M059J (cell line): Measurements from ENCODE around the gene LIN37. TPM values are rescaled to one million over a fixed set of nuclear protein-coding genes. Genes with fewer than 3 reads are reported as not detected.
"Not testable (repeated sequence)": the region's sequence is repeated elsewhere in the genome, so short reads cannot be mapped to it uniquely, and the experiment has no call there.

Source experiments
- DNase-seq: peaks from one replicate; pipeline ENCODE4 v3.0.0-alpha.2; 2012; ENCODE audit warnings: low read depth
- total RNA-seq: library from RNA; depleted of rRNA; stranded (reverse); fragments of >200 nt; shearing (Covaris generic); gene quantifications from 2 replicates; pipeline ENCODE4 v1.2.3, GENCODE V29; 2014

LIN37 gene
- total RNA-seq, 1 experiment from 2014 or later = 12.2 TPM

DNA sequence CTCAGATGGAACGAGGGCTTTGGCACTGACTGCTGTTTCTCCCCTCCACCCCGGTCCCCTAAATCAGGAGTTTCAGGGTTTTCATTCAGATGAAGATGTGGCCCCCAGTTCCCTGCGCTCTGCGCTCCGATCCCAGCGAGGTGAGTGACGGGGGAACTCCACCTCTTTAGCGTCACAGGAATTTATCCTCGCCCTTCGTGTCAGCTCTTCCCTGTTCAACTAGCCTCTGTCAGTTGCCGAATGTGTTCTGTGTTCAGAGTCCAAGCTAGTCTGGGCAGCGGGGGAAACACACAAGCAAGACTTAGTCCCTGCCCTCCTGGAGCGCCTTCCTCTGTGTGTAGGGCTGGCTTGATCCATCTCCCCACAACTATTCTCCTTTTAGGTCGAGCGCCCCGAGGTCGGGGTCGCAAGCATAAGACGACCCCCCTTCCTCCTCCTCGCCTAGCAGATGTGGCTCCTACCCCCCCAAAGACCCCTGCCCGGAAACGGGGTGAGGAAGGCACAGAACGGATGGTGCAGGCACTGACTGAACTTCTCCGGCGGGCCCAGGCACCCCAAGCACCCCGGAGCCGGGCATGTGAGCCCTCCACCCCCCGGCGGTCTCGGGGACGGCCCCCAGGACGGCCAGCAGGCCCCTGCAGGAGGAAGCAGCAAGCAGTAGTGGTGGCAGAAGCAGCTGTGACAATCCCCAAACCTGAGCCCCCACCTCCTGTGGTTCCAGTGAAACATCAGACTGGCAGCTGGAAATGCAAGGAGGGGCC lies 28.8 kb upstream of the LIN37 start:
- DNase-seq = no peak

DNA sequence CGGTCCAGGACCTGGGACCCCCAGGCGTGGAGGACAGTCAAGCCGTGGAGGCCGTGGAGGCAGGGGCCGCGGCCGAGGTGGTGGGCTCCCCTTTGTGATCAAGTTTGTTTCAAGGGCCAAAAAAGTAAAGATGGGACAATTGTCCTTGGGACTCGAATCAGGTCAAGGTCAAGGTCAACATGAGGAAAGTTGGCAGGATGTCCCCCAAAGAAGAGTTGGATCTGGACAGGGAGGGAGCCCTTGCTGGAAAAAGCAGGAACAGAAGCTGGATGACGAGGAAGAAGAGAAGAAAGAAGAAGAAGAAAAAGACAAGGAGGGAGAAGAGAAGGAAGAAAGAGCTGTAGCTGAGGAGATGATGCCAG lies 28.2 kb upstream of the LIN37 start:
- DNase-seq = no peak

DNA sequence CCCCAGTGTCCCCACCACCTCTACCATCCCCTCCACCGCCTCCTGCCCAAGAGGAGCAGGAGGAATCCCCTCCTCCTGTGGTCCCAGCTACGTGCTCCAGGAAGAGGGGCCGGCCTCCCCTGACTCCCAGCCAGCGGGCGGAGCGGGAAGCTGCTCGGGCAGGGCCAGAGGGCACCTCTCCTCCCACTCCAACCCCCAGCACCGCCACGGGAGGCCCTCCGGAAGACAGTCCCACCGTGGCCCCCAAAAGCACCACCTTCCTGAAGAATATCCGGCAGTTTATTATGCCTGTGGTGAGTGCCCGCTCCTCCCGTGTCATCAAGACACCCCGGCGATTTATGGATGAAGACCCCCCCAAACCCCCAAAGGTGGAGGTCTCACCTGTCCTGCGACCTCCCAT lies 27.7 kb upstream of the LIN37 start:
- DNase-seq = no peak

DNA sequence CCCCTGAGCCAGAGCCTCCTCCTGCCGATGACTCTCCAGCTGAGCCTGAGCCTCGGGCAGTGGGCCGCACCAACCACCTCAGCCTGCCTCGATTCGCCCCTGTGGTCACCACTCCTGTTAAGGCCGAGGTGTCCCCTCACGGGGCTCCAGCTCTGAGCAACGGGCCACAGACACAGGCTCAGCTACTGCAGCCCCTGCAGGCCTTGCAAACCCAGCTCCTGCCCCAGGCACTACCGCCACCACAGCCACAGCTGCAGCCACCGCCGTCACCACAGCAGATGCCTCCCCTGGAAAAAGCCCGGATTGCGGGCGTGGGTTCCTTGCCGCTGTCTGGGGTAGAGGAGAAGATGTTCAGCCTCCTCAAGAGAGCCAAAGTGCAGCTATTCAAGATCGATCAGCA lies 27.0 kb upstream of the LIN37 start:
- no peak for DNase-seq

DNA sequence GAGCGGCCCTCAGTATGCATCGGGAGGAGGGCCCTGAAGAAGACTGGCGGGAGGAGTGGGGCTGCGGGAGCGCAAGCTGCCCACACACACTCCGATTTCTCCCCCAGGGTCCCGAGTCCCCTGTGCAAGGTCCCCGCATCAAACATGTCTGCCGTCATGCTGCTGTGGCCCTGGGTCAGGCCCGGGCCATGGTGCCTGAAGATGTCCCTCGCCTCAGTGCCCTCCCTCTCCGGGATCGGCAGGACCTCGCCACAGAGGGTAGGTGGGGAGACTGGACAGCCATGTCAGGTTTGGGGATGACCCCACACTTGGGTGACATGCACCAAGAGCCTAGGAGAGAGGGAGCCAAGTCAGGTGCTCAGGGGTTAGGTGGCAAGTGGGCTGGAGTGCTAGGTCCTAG lies 25.9 kb upstream of the LIN37 start:
- no peak for DNase-seq

DNA sequence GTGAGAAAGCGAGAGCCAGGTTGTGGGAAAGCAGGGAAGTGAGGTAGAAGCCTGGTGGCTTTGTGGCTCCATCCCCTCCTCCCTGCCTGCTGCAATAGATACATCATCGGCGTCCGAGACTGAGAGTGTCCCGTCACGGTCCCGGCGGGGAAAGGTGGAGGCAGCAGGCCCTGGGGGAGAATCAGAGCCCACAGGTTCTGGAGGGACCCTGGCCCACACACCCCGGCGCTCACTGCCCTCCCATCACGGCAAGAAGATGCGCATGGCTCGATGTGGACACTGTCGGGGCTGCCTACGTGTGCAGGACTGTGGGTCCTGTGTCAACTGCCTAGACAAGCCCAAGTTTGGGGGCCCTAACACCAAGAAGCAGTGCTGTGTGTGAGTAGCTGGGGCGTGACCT lies 25.5 kb upstream of the LIN37 start:
- no peak for DNase-seq

DNA sequence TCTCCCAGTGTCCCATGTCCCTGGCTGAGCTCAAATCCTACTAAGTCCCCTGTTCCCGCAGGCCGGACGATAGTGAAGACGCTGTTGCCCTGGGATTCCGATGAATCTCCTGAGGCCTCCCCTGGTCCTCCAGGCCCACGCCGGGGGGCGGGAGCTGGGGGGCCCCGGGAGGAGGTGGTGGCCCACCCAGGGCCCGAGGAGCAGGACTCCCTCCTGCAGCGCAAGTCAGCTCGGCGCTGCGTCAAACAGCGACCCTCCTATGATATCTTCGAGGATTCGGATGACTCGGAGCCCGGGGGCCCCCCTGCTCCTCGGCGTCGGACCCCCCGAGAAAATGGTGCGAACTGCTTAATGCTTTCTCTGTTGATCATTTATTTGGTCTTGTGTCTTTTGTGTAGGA lies 24.7 kb upstream of the LIN37 start:
- no peak for DNase-seq

DNA sequence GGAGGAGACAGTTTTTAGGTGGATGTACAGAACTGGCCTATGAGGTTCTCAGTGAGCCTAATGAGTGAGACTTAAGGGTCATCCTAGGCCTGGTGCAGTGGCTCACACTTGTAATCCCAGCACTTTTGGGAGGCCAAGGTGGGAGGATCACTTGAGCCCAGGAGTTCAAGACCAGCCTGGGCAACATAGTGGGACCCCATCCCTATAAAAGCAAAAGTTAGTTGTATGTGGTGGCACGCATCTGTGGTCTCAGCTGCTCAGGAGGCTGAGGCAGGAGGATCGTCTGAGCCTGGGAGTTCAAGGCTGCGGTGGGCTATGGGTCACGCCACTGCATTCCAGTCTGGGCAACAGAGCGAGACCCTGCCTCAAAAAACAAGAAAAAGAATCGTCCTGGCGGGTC lies 24.2 kb upstream of the LIN37 start:
- not testable (repeated sequence) for DNase-seq

DNA sequence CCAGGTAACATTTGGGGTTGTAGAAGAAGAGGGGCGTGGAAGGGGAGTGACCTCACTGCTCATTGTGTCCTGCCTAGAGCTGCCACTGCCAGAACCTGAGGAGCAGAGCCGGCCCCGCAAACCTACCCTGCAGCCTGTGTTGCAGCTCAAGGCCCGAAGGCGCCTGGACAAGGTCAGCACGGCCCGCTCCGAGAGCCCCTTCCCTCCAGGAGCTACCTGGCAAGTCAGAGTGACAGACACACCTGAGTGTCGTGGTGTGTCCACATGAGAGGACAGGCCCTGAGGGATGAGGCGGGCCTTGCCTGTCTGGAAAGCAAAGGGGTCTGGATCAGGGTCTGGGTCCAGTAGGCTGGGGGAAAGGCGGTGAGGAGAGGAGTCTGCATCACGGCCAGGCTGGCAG lies 23.8 kb upstream of the LIN37 start:
- DNase-seq = no peak

DNA sequence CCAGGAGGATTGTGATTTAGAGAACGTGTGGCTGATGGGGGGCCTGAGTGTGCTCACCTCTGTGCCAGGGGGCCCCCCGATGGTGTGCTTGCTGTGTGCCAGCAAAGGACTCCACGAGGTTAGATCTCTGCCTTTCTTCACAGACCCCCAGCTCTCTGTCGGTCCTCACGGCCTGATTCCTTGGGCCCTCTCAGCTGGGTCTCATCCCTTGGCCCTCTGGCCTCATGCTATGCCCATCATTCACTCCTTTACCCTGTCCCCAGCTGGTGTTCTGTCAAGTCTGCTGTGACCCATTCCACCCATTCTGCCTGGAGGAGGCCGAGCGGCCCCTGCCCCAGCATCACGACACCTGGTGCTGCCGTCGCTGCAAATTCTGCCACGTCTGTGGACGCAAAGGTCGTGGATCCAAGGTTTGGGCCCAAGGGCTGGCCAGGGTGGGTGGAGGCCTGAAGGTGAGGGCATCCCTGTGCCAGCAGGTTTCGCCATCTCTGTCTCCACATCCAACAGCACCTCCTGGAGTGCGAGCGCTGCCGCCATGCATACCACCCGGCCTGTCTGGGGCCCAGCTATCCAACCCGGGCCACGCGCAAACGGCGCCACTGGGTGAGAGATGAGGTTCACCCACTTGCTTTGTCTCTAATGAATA lies 23.0 kb upstream of the LIN37 start:
- DNase-seq = no peak

DNA sequence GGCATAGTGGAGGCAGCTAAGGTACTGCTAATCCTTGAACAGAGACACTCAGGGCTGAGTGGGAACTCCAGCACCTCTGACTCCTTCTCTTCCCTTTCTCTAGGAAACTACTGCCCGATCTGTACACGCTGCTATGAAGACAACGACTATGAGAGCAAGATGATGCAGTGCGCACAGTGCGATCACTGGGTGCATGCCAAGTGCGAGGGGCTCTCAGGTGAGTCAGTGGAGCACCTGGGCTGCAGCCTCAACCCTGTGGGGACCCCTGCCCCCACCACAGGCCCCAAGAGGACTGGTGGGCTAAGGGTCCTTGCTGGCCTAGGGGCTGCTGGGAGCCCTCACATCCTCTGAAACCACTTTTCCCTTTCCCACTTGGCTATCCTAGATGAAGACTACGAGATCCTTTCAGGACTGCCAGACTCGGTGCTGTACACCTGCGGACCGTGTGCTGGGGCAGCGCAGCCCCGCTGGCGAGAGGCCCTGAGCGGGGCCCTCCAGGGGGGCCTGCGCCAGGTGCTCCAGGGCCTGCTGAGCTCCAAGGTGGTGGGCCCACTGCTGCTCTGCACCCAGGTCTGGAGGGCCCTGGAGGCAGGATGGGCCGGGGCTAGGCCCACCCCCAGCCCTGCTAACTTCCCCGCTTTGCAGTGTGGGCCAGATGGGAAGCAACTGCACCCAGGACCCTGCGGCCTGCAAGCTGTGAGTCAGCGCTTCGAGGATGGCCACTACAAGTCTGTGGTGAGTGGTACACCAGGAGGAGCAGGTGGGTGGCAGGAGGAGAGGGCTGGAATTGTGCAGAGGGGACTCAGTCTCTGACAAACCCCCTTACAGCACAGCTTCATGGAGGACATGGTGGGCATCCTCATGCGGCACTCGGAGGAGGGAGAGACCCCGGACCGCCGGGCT lies 21.1 kb upstream of the LIN37 start:
- DNase-seq = no peak

DNA sequence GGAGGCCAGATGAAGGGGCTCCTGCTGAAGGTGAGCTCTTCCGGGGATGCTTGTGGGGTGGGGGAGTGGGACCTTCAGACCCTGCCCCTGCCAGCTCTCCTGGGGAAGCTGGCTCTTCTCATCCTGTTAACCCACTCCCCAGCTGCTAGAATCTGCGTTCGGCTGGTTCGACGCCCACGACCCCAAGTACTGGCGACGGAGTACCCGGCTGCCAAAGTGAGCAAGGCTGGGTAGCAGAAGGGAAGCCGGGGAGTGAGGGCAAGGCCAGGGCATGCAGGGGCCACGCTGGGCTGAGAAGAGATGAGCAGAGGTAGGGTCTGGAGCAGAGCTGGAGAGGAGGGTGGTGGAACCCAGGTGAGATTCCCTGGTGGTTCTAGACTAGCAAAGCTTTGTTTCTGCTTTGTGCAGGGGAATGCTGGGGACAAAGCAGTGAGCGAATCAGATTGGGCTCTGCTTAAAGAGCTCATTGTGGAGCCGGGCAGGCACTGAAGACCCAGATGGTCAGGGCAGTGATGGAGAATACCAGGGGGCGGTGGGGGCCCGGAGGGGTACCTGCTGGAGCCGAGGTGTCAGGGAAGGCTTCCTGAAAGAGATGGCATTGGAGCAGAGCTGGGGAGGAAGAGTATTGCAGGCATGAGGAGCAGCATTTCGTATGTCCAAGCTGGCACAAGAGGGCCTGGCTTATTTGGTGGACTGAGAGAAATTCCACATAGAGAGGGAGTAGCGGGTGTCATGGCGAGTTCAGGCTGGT lies 20.2 kb upstream of the LIN37 start:
- DNase-seq = no peak

DNA sequence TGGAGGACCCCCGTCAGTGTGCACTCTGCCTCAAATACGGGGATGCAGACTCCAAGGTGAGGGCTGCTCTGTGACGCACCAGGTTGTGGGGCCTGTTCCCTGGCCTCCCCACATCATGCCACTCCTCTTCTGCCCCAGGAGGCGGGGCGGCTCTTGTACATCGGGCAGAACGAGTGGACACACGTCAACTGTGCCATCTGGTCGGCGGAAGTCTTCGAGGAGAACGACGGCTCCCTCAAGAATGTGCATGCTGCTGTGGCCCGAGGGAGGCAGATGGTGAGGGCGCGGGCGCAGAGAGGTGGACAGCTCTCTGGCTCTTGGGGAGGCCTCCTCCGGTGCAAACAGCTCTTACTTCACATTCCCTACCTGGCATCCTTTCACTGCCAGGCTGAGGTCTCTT lies 19.4 kb upstream of the LIN37 start:
- DNase-seq = no peak

DNA sequence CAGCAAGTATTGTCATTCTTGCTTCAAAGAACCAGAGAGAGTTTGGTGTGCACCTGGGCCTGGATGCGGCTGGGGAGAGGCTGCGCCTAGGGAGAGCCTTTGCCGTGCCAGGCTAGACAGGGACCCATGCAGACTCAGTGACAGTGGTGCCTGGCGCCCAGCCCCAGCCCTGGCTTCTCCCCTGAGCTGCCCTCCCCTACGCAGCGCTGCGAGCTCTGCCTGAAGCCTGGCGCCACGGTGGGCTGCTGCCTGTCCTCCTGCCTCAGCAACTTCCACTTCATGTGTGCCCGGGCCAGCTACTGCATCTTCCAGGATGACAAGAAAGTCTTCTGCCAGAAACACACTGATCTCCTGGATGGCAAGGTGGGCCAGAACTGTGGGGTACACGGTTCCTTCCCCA lies 18.6 kb upstream of the LIN37 start:
- DNase-seq = no peak

DNA sequence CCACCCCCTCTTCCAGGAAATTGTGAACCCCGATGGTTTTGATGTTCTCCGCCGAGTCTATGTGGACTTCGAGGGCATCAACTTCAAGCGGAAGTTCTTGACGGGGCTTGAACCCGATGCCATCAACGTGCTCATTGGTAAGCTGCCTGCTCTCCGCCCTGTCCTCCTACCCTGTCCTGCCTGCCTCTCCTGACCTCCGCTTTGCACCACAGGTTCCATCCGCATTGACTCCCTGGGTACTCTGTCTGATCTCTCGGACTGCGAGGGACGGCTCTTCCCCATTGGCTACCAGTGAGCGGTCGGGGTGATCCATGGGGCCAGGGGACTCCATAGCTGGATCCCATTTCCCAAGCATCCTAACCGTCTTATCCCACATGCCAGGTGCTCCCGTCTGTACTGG lies 18.1 kb upstream of the LIN37 start:
- no peak for DNase-seq

DNA sequence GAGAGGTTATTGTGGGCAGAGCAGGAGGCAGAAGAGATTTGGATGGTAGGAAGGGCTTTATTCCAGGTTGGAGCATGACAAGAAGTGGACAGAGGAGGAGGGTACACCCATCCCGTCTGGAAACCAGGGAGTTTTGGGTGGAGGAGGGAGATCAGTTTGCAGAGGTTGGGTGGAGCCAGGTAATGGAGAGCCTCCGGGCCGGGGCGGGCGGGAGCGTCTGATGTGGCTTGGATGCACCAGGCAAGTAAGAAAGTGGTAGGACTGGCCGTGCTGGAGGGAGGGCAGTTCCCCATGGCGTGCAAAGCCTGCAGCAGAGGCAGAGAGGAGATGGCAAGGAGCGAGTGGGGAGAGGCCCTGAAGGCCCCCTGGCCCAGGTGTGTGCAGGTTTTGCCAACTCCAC lies 17.0 kb upstream of the LIN37 start:
- no peak for DNase-seq

DNA sequence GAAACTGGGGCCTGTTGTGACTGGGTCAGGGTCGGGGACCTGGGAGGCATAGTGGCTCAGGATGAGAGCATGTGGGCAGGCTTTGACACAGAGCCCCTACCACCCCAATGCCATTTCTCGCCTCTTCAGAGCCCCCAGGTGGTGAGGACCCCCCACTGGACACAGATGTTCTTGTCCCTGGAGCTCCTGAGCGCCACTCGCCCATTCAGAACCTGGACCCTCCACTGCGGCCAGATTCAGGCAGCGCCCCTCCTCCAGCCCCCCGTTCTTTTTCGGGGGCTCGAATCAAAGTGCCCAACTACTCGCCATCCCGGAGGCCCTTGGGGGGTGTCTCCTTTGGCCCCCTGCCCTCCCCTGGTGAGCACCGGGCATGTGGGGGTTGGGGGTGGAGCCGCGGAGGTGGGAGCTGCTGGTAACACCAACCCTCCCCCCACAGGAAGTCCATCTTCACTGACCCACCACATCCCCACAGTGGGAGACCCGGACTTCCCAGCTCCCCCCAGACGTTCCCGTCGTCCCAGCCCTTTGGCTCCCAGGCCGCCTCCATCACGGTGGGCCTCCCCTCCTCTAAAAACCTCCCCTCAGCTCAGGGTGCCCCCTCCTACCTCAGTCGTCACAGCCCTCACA lies 16.5 kb upstream of the LIN37 start:
- DNase-seq = no peak

DNA sequence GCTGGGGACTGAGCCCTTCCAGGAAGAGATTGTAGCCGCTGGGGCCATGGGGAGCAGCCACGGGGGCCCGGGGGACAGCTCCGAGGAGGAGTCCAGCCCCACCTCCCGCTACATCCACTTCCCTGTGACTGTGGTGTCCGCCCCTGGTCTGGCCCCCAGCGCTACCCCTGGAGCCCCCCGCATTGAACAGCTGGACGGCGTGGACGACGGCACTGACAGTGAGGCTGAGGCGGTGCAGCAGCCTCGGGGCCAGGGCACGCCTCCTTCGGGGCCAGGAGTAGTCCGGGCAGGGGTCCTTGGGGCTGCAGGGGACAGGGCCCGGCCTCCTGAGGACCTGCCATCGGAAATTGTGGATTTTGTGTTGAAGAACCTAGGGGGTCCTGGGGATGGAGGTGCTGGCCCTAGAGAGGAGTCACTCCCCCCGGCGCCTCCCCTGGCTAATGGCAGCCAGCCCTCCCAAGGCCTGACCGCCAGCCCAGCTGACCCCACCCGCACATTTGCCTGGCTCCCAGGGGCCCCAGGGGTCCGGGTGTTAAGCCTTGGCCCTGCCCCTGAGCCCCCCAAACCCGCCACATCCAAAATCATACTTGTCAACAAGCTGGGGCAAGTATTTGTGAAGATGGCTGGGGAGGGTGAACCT lies 15.7 kb upstream of the LIN37 start:
- no peak for DNase-seq

DNA sequence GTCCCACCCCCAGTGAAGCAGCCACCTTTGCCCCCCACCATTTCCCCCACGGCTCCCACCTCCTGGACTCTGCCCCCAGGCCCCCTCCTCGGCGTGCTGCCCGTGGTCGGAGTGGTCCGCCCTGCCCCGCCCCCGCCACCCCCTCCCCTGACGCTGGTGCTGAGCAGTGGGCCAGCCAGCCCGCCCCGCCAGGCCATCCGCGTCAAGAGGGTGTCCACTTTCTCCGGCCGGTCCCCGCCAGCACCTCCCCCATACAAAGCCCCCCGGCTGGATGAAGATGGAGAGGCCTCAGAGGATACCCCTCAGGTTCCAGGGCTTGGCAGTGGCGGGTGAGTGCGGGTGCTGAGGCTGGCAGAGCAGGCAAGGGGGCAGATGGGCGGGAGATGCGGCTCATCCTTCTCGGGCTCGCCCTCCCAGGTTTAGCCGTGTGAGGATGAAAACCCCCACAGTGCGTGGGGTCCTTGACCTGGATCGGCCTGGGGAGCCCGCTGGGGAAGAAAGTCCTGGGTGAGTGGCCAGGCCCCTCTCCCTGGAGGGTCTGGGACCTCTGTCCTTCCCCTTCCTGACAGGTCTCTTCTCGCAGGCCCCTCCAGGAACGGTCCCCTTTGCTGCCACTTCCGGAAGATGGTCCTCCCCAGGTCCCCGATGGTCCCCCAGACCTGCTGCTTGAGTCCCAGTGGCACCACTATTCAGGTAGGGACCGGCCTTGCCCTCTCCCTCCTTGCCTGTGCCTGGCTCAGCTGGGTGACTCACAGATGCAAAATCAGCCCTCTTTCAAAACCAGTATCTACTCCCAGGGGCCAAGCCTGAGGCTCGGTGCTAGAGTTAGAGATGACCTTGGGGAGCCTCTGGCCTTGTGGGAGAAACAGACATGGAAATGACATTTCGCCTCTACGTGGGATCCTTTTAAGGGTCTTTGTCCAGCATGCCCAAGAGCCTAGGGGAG lies 14.9 kb upstream of the LIN37 start:
- no peak for DNase-seq

DNA sequence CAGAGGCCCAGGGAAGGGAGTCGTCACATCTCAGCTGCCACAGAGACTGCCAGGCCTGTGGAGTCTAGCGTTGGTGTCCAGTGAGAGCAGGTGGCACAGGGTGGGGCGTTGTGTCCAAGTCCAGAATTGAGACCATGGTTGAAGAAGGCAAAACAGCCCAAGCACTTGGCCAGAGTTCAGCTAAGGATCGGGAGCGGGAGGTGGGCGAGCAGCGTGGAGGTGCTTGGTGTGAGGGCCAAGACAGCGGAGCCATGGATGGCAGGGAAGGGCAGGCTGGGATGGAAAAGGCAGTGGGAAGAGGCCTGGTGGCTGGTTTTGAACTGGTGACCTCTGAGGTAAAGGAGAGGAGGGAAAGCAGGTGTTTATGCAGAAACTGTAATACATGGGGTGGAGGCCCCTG lies 14.1 kb upstream of the LIN37 start:
- DNase-seq = no peak
